ENCODE results near the gene HIP1.
A peak's percentile ranks its signal among the peaks of the same experiment; 100 is the strongest.

The HIP1 gene

GRCh38 chr7:75669579-75669978 is 69.2 kb downstream of the HIP1 start:
- DNase-seq (ENCODE audit: low read depth) = no peak

- no peak for DNase-seq (ENCODE audit: low read depth)
Observed at GRCh38 chr7:75667938-75668337, 70.8 kb downstream of the HIP1 start.

DNA sequence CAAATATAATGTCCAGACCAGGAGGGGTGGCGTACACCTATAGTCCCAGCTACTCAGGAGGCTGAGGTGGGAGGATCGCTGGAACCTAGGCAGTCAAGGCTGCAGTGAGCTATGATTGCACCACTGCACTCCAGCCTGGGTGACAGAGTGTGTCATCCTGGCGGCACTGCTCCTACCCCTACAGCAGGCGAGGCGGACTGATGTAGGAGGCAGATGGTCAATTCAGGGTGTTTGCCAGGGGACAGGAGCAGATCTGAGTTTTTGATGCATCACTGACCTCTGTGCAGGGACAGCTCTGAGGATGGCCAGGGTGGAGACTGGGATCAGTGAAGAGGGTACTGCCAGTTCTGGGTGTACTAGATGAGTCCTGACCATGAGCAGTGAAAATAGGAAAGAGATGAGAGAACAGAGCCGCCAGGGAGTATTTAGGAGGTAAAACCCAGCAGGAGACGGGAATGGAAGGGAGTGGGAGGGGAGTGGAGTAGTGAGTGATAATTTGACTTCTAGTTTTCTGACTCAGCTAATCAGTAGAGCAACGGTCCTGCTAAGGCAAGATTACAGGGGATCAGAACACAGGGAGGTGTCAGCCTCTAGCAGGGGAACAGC is 75.3 kb downstream of the HIP1 start:
- no peak for DNase-seq (ENCODE audit: low read depth)

DNA sequence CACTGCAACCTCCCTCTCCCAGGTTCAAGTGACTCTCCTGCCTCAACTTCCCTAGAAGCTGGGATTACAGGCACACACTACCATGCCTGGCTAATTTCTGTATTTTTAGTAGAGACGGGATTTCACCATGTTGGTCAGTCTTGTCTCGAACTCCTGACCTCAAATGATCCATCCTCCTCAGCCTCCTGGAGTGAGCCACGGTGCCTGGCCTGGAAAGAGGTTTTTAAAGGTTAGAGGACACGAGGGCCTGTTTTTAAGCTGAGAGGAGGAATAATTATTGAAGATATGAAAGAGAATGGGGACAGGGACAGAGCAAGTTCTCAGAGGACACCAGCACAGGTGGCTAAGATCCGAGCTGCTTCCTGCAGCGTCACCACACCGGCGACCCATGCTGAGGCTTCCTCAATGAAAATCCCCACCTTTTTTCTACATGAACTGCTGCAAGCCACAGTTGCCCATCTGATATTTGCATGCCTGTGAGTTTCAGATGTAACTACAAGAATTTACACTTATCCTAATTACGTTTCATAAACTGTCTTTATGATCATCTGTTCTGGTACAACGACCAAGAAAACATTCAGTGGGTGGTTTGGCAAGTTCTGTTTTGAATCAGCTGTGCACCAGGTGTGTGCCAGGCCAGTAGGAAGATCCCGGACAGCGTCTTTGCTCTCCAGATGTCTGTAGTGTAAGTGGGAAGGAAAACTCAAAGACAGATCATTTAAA is 76.0 kb downstream of the HIP1 start:
- no peak for DNase-seq (ENCODE audit: low read depth)

- no peak for DNase-seq (ENCODE audit: low read depth)
Observed at GRCh38 chr7:75660566-75661215, 78.0 kb downstream of the HIP1 start.

- no peak for DNase-seq (ENCODE audit: low read depth)
Observed at GRCh38 chr7:75658802-75659201, 79.9 kb downstream of the HIP1 start.

GRCh38 chr7:75658369-75658768 is 80.4 kb downstream of the HIP1 start:
- peak; percentile 25 for DNase-seq (ENCODE audit: low read depth)

DNA sequence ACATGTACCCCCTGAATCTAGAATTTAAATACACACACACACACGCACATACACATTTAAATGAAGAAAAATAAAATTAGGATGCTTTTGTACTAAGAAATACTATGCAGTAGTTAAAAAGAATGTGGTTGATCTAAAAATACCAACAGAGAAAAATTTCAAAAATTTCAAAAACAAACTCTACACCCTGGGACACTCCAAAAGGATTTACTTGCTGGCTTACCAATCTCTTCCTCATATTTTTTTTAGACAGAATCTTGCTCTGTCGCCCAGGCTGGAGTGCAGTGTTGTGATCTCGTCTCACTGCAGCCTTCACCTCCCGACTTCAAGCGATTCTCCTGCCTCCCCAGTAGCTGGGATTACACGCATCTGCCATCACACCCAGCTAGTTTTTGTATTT is 80.9 kb downstream of the HIP1 start:
- DNase-seq (ENCODE audit: low read depth) = no peak

DNA sequence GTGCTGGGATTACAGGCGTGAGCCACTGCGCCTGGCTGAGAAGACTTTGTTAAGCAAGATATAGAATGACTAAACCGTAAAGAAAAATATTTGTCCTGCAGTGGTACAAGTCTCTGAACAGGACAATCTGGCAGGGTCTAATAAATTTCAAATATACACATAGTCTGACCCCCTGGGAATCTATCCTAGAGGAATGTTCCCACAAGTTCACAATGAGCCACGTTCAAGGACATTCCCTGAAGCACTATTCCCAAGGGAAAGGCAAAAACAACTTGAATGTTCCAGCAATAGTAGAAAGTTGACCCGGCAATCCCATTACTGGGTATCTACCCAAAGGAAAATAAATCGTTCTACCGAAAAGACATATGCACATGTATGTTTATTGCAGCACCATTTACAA is 82.0 kb downstream of the HIP1 start:
- DNase-seq (ENCODE audit: low read depth) = no peak

- no peak for DNase-seq (ENCODE audit: low read depth)
Observed at GRCh38 chr7:75655536-75655935, 83.2 kb downstream of the HIP1 start.

DNA sequence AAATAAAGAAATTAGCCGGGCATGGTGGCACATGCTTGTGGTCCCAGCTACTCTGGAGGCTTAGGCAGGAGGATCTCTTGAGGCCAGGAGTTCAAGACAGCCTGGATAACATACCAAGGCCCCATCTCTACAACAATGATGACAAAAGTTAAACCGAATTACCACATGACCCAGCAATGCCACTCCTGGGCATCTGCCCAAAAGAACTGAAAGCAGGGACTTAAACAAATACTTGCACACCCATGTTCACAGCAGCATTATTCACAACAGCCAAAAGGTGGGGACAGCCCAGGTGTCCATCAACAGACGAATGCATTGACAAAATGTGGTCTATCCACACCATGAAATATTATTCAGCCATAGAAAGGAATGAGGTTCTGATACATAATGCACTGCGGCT is 83.9 kb downstream of the HIP1 start:
- DNase-seq (ENCODE audit: low read depth) = no peak

DNA sequence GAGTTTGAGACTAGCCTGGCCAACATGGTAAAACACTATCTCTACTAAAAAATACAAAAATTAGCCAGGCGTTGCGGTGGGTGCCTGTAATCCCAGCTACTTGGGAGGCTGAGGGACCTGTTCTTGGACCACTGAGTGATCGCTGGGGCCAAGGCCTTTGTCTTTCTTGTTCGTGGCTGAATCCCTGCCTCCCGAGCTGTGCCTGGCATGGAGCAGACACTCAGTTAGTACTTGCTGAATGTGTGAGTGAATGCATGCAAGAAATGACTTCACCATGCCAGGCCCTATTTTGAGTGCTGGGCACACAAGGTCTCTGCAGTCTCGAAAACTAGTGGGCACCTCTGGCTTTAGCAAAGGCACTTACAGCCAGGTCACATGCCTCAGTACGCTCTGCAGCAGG is 85.1 kb downstream of the HIP1 start:
- DNase-seq (ENCODE audit: low read depth) = no peak

GRCh38 chr7:75652788-75653187 is 86.0 kb downstream of the HIP1 start:
- DNase-seq (ENCODE audit: low read depth) = no peak

GRCh38 chr7:75650681-75651080 is 88.1 kb downstream of the HIP1 start:
- DNase-seq (ENCODE audit: low read depth) = no peak

DNA sequence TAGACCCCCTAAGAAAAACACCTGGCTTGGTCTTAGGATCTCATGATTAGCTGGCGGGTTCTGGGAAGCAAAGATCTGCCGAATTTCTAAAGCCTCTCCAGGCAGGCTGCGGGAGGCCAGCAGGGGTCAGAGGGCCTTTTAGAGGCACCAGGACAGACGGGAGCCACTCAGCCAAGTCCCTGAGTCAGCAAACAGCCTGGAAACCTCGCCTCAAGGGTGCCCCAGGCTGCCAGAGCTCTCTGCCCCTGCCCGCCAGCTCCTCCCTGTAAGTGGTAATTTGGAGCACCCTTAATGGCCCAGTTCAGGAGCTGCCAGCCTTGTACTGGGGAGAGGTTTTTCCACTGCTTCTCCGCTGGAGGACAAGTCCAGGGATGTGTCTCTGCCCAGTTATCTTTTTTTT is 88.7 kb downstream of the HIP1 start:
- no peak for DNase-seq (ENCODE audit: low read depth)

DNA sequence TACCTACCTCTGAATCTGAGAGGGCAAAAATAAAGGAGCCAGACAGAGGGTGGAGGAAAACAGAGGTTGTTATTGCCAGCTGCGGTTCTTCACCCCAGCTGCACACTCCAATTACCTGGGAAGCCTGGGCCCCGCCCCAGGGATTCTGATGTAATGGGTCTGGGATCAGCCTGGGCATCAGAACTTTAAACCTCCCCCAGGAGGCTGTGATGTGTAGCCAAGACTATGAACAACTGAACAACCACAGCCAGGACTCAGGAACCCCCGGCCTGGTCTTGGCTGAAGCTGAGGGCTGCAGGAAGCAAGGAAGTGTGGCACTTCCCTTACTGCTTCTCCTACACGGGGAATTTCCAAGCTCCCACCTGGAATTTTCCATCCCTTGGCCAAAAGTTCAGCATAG is 89.3 kb downstream of the HIP1 start:
- no peak for DNase-seq (ENCODE audit: low read depth)

DNA sequence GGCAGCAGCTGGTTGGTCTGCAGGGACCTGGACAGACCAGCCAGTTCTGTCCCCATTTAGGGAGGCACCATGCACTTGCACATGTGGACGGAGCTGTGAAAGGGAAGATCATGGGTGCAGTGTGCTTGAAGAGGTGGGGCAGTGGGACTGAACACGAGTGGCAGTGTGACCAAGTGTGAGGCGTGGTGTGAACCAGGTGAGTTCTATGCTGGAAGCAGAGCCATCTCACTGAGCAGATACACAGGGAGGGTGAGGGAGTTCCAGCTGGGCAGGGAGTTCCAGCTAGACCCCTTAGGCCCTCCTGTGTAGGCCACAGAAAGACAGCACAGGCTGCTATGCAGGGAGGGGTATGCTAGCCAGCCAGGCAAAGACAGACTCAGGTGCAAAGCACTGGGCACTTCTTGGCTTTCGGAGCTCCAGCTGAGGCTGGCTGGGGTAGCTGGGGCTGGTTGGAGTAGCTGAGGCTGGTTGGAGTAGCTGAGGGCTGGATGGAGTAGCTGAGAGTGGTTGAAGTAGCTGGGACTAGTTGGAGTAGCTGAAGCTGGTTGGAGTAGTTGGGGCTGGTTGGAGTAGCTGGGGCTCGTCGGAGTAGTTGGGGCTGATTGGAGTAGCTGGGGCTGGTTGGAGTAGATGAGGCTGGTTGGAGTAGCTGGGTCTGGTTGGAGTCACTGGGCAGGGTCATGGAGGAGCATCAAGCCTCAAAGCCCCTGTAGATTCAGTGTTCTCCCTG is 90.9 kb downstream of the HIP1 start:
- DNase-seq (ENCODE audit: low read depth) = no peak

DNA sequence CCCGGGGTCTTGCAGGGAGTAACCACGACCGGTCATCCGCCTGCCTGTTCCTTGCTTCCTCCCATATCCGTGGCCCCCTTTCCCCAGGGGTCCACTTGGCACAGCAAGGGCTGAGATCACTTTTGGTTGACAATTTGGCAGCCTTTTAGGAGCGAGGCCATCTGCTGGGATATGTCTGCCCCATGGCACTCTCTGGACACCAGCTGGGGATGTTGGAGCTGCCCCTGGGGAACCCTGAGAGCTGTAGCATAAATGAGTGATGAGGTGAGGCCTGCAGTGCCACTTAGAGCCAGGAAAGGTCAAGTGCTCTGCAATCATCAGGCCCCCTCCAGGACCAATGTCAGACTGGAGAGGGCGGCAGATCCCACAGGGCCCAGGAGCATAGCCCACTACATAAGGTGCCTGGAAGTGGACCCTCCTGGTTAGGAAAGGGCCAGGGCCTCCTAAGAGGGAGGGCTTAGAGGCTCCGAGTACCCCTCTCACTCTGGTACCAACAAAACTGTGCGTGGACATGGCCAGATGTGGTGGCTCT is 92.1 kb downstream of the HIP1 start:
- no peak for DNase-seq (ENCODE audit: low read depth)

- DNase-seq (ENCODE audit: low read depth) = no peak
Observed at GRCh38 chr7:75645570-75645969, 93.2 kb downstream of the HIP1 start.

DNA sequence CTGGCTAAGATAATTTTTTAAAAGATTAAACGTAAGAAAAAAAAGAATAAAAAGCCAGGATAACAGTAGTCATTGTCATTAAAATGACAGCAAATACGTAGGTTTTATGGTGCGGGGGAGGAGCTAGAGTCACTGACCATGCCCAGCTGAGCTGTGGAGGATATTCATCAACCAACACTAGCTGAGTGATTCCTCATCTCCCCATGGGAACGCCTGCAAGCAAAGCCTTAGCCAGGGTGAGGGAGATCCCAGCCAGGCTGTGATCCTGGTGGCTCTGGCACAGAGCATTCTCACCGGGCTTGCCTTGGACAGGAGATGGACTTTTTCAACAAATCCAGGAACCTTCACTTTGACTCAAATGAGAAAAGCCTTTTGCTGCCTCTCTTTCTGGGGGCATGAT is 94.2 kb downstream of the HIP1 start:
- DNase-seq (ENCODE audit: low read depth) = no peak

- DNase-seq (ENCODE audit: low read depth) = peak; percentile 39
Observed at GRCh38 chr7:75642810-75643486, 95.8 kb downstream of the HIP1 start.

DNA sequence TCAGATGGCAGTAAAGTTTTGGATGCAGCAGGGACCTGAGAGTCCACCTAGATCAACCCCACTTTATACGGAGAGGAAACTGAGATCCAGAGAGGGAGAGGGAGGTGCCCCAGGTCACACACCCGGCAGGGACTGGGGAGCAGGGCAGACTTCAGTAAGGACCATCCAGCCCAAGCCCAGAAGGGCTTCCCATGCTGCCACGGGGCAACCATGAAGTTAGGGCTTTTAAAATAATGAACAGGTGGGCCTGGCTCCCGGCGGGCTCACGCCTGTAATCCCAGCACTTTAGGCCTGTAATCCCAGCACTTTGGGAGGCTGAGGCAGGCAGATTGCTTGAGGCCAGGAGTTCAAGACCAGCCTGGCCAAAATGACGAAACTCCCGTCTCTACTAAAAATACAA is 98.5 kb downstream of the HIP1 start:
- DNase-seq (ENCODE audit: low read depth) = no peak

Data from fibroblast of gingiva (primary cell).